Measurements from ENCODE around the gene NRTN.
"Not testable (repeated sequence)": the region's sequence is repeated elsewhere in the genome, so short reads cannot be mapped to it uniquely, and the experiment has no call there.

GRCh38 chr19:5780916-5781315, 24.0 kb upstream of the NRTN start:
- TF ChIP-seq CTCF (IDR thresholded peaks at IDR 0.05; ENCODE audit: low read depth, low read length, missing input control); EGR1 (IDR thresholded peaks at IDR 0.05; ENCODE audit: low read depth in 2 of 2); FOXA1 (IDR thresholded peaks at IDR 0.05); JUND (IDR thresholded peaks at IDR 0.05); REST (IDR thresholded peaks at IDR 0.05); RAD21 (IDR thresholded peaks at IDR 0.05); SP1 (IDR thresholded peaks at IDR 0.05); MAX (IDR thresholded peaks at IDR 0.05): not testable (repeated sequence)

All from liver (tissue), 3 donors.